HUES48 (cell line): ENCODE data around the gene ZNF766.
A peak's percentile ranks its signal among the peaks of the same experiment; 100 is the strongest.
"Not testable (repeated sequence)": the region's sequence is repeated elsewhere in the genome, so short reads cannot be mapped to it uniquely, and the experiment has no call there.

Experiments
- H3K27ac ChIP-seq: one replicate; pipeline ENCODE4 v1.7.0; 2013; ENCODE audit warnings: low read depth, low read length, inconsistent platforms
- H3K27me3 ChIP-seq: 2 replicates; pipeline ENCODE4 v1.6.1; 2013; ENCODE audit warnings: mild to moderate bottlenecking, low read length; ENCODE audit not compliant: control insufficient read depth, insufficient read depth
- H3K36me3 ChIP-seq: 2 replicates; pipeline ENCODE4 v1.6.1; 2013; ENCODE audit warnings: low read length; ENCODE audit not compliant: control insufficient read depth, insufficient read depth
- H3K4me1 ChIP-seq: 2 replicates; pipeline ENCODE4 v1.6.1; 2013; ENCODE audit warnings: mild to moderate bottlenecking, low read length; ENCODE audit not compliant: control insufficient read depth, insufficient read depth
- H3K4me3 ChIP-seq: 2 replicates; pipeline ENCODE4 v1.5.1; 2013; ENCODE audit warnings: mild to moderate bottlenecking, low read depth, low read length
- H3K9ac ChIP-seq: 2 replicates; pipeline ENCODE4 v1.6.1; 2013; ENCODE audit warnings: mild to moderate bottlenecking, low read depth, low read length, moderate library complexity
- H3K9me3 ChIP-seq: 2 replicates; pipeline ENCODE4 v1.6.1; 2013; ENCODE audit warnings: low read length; ENCODE audit not compliant: control insufficient read depth, insufficient read depth

The ZNF766 gene

GRCh38 chr19:52231154-52231910 lies 38.1 kb upstream of the ZNF766 start:
- no peak overlapping the region for H3K9ac ChIP-seq
- no peaks in the 10 kb centered on the region for H3K9me3 ChIP-seq
- H3K4me1 ChIP-seq = no peaks in the 10 kb centered on the region
- peaks cover 27% of the 10 kb centered on the region for H3K36me3 ChIP-seq
- H3K27me3 ChIP-seq = no peaks in the 10 kb centered on the region
- H3K27ac ChIP-seq = no peak overlapping the region
- no peak overlapping the region for H3K4me3 ChIP-seq

GRCh38 chr19:52234406-52234805 lies 35.0 kb upstream of the ZNF766 start:
- no peaks in the 10 kb centered on the region for H3K4me1 ChIP-seq
- H3K36me3 ChIP-seq = no peaks in the 10 kb centered on the region; the same call in 1 of the 2 replicates
- no peak overlapping the region for H3K27ac ChIP-seq
- no peaks in the 10 kb centered on the region for H3K27me3 ChIP-seq
- H3K9ac ChIP-seq = no peak overlapping the region
- H3K4me3 ChIP-seq = no peak overlapping the region
- no peaks in the 10 kb centered on the region for H3K9me3 ChIP-seq

- Histone ChIP-seq H3K27ac (no peak overlapping the region), H3K9me3 (no peaks in the 10 kb centered on the region), H3K36me3 (no peaks in the 10 kb centered on the region), H3K4me1 (no peaks in the 10 kb centered on the region), H3K4me3 (no peak overlapping the region), H3K9ac (no peak overlapping the region), H3K27me3 (no peaks in the 10 kb centered on the region)
These were observed 32.2 kb upstream of the ZNF766 start for GRCh38 chr19:52237197-52237596.

GRCh38 chr19:52237771-52238400 lies 31.5 kb upstream of the ZNF766 start:
- Histone ChIP-seq H3K9me3 (no peaks in the 10 kb centered on the region), H3K9ac (no peak overlapping the region), H3K36me3 (no peaks in the 10 kb centered on the region), H3K27ac (no peak overlapping the region), H3K4me1 (no peaks in the 10 kb centered on the region), H3K27me3 (no peaks in the 10 kb centered on the region), H3K4me3 (no peak overlapping the region)

GRCh38 chr19:52244021-52244420 lies 25.4 kb upstream of the ZNF766 start:
- no peaks in the 10 kb centered on the region for H3K27me3 ChIP-seq
- H3K9ac ChIP-seq = no peak overlapping the region
- H3K4me1 ChIP-seq = no peaks in the 10 kb centered on the region
- no peaks in the 10 kb centered on the region for H3K36me3 ChIP-seq
- H3K4me3 ChIP-seq = no peak overlapping the region
- no peaks in the 10 kb centered on the region for H3K9me3 ChIP-seq
- no peak overlapping the region for H3K27ac ChIP-seq

- H3K36me3 ChIP-seq = no peaks in the 10 kb centered on the region
- no peaks in the 10 kb centered on the region for H3K27me3 ChIP-seq
- H3K4me3 ChIP-seq = no peak overlapping the region
- H3K9me3 ChIP-seq = no peaks in the 10 kb centered on the region
- H3K9ac ChIP-seq = no peak overlapping the region
- no peak overlapping the region for H3K27ac ChIP-seq
- H3K4me1 ChIP-seq = no peaks in the 10 kb centered on the region
These were observed 21.1 kb upstream of the ZNF766 start for GRCh38 chr19:52248241-52248640.

GRCh38 chr19:52258426-52258825 lies 11.0 kb upstream of the ZNF766 start:
- Histone ChIP-seq H3K27ac (no peak overlapping the region), H3K27me3 (no peaks in the 10 kb centered on the region), H3K9ac (no peak overlapping the region), H3K4me3 (no peak overlapping the region), H3K9me3 (no peaks in the 10 kb centered on the region), H3K36me3 (no peaks in the 10 kb centered on the region), H3K4me1 (no peaks in the 10 kb centered on the region)

- not testable (repeated sequence) for H3K9ac ChIP-seq
These were observed 3.8 kb upstream of the ZNF766 start for GRCh38 chr19:52265556-52265955.

GRCh38 chr19:52270266-52270885 lies 989 bp downstream of the ZNF766 start:
- Histone ChIP-seq H3K27me3 (no peaks in the 10 kb centered on the region), H3K4me1 (no peaks in the 10 kb centered on the region), H3K9me3 (no peaks in the 10 kb centered on the region), H3K4me3 (peak overlapping the region; percentile 94), H3K27ac (peak overlapping the region; percentile 97), H3K9ac (peak overlapping the region; percentile 99), H3K36me3 (peaks cover 30% of the 10 kb centered on the region)

More at GRCh38 chr19:52265556-52265955, 3.8 kb upstream of the ZNF766 start:
- H3K4me1 ChIP-seq, H3K9me3 ChIP-seq, H3K36me3 ChIP-seq, H3K27ac ChIP-seq, H3K4me3 ChIP-seq, H3K27me3 ChIP-seq: not testable (repeated sequence)

GRCh38 chr19:52273301-52273700 lies 3.9 kb downstream of the ZNF766 start:
- H3K9me3 ChIP-seq = no peaks in the 10 kb centered on the region
- no peaks in the 10 kb centered on the region for H3K27me3 ChIP-seq
- H3K27ac ChIP-seq = no peak overlapping the region
- no peak overlapping the region for H3K4me3 ChIP-seq
- no peak overlapping the region for H3K9ac ChIP-seq
- peaks cover 30% of the 10 kb centered on the region for H3K36me3 ChIP-seq
- H3K4me1 ChIP-seq = peaks cover 7% of the 10 kb centered on the region

- peaks cover 7% of the 10 kb centered on the region for H3K4me1 ChIP-seq
- peaks cover 30% of the 10 kb centered on the region for H3K36me3 ChIP-seq
- H3K9me3 ChIP-seq = no peaks in the 10 kb centered on the region
- no peak overlapping the region for H3K27ac ChIP-seq
- H3K4me3 ChIP-seq = no peak overlapping the region
- H3K9ac ChIP-seq = no peak overlapping the region
- H3K27me3 ChIP-seq = no peaks in the 10 kb centered on the region
These were observed 4.8 kb downstream of the ZNF766 start for GRCh38 chr19:52274191-52274590.
